KMS-11 (cell line): ENCODE results near the gene TENT4B.
"Not testable (repeated sequence)": the region's sequence is repeated elsewhere in the genome, so short reads cannot be mapped to it uniquely, and the experiment has no call there.

ENCODE experiments used
- H2AFZ ChIP-seq: fragments of 200-600 bp; sonication (generic); 2 replicates; pipeline ENCODE4 v1.6.1; 2016; ENCODE audit warnings: antibody characterized with exemption, mixed run types, low read depth
- H3K27ac ChIP-seq: fragments of 200-600 bp; sonication (generic); 2 replicates; pipeline ENCODE4 v1.6.1; 2016; ENCODE audit warnings: mild to moderate bottlenecking, mixed run types
- H3K27me3 ChIP-seq: fragments of 200-600 bp; sonication (generic); 2 replicates; pipeline ENCODE4 v1.6.1; 2017; ENCODE audit warnings: mild to moderate bottlenecking, low read depth, mixed run types, moderate library complexity; ENCODE audit not compliant: insufficient read depth
- H3K36me3 ChIP-seq: fragments of 200-600 bp; sonication (generic); 2 replicates; pipeline ENCODE4 v1.6.1; 2017; ENCODE audit warnings: mild to moderate bottlenecking, mixed run types; ENCODE audit not compliant: insufficient read depth
- H3K4me1 ChIP-seq: fragments of 200-600 bp; sonication (generic); 2 replicates; pipeline ENCODE4 v1.6.1; 2016; ENCODE audit warnings: mild to moderate bottlenecking, low read depth, mixed run types; ENCODE audit not compliant: poor library complexity, severe bottlenecking
- H3K4me2 ChIP-seq: fragments of 200-600 bp; sonication (generic); 2 replicates; pipeline ENCODE4 v1.7.0; 2016; ENCODE audit warnings: mild to moderate bottlenecking, mixed run types
- H3K4me3 ChIP-seq: fragments of 200-600 bp; sonication (generic); IDR thresholded peaks from 2 replicates; pipeline ENCODE4 v1.6.1; 2017; ENCODE audit warnings: low read depth, low read length, mixed read lengths; ENCODE audit not compliant: insufficient read depth
- H3K79me2 ChIP-seq: fragments of 200-600 bp; sonication (generic); 2 replicates; pipeline ENCODE4 v1.6.1; 2016; ENCODE audit warnings: low read depth, mixed run types; ENCODE audit not compliant: insufficient read depth
- H3K9ac ChIP-seq: fragments of 200-600 bp; sonication (generic); 2 replicates; pipeline ENCODE4 v1.6.1; 2016; ENCODE audit warnings: mild to moderate bottlenecking, mixed run types
- H4K20me1 ChIP-seq: fragments of 200-600 bp; sonication (generic); 2 replicates; pipeline ENCODE4 v1.6.1; 2016; ENCODE audit warnings: mild to moderate bottlenecking, mixed run types; ENCODE audit not compliant: insufficient read depth
- TF ChIP-seq, protein P1 (sequence below): fragments of 200-600 bp; sonication (generic); conservative IDR thresholded peaks from 2 replicates; pipeline ENCODE4 v1.6.1; 2017; ENCODE audit warnings: low read depth, mild to moderate bottlenecking, antibody characterized with exemption, low read length, moderate library complexity, mixed read lengths

TENT4B gene

DNA sequence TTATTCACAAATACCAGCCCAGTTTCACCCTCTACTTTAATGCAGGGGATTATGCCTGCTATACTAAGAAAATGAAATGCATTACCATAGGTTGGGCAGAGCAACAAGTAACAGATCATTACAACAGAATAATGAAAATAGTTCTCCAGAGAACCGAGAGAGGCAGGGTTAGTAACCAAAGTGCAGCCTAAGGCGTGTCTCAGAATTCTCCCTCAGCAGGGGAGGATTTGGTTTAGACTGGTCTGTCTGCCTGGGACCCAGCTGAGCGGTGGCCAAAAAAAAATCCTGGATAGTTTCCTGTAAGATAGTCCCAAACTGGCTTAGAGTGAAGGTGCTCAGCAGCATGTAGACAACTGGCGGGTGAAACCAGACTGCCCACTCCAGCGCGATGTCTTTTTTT lies 82.5 kb downstream of the TENT4B start:
- H3K4me3 ChIP-seq: no peak overlapping the region
- no peak overlapping the region for H2AFZ ChIP-seq
- no peak overlapping the region for H3K4me2 ChIP-seq
- no peaks in the 10 kb centered on the region for H3K27me3 ChIP-seq
- TF ChIP-seq, protein P1, sequence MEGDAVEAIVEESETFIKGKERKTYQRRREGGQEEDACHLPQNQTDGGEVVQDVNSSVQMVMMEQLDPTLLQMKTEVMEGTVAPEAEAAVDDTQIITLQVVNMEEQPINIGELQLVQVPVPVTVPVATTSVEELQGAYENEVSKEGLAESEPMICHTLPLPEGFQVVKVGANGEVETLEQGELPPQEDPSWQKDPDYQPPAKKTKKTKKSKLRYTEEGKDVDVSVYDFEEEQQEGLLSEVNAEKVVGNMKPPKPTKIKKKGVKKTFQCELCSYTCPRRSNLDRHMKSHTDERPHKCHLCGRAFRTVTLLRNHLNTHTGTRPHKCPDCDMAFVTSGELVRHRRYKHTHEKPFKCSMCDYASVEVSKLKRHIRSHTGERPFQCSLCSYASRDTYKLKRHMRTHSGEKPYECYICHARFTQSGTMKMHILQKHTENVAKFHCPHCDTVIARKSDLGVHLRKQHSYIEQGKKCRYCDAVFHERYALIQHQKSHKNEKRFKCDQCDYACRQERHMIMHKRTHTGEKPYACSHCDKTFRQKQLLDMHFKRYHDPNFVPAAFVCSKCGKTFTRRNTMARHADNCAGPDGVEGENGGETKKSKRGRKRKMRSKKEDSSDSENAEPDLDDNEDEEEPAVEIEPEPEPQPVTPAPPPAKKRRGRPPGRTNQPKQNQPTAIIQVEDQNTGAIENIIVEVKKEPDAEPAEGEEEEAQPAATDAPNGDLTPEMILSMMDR: no peak
- H3K4me1 ChIP-seq: no peaks in the 10 kb centered on the region
- H3K27ac ChIP-seq: no peak overlapping the region
- H3K79me2 ChIP-seq: no peaks in the 10 kb centered on the region
- H3K9ac ChIP-seq: no peak overlapping the region
- no peaks in the 10 kb centered on the region for H3K36me3 ChIP-seq
- H4K20me1 ChIP-seq: no peaks in the 10 kb centered on the region

DNA sequence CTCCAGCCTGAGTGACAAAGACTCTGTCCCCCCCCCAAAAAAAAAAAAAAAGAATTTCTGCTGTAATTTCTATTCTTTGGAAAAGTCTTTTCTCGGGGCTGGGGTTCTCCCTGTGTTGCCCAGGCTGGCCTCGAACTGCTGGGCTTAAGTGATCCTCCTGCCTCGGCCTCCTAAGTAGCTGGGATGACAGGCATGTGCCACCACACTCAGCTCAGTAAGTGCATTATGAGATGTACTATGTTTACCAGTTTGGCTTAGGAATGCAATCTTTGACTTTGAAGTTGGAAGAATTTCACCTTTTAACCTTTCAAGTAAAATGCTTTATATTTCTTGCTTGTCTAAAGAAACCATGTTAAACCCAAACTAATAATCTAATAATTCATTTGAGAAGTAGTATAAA lies 85.2 kb downstream of the TENT4B start:
- Histone ChIP-seq H2AFZ (no peak overlapping the region), H3K4me3 (no peak overlapping the region), H3K4me1 (no peaks in the 10 kb centered on the region), H3K27me3 (no peaks in the 10 kb centered on the region), H4K20me1 (no peaks in the 10 kb centered on the region), H3K36me3 (no peaks in the 10 kb centered on the region), H3K79me2 (no peaks in the 10 kb centered on the region), H3K9ac (no peak overlapping the region), H3K27ac (no peak overlapping the region), H3K4me2 (no peak overlapping the region)
- TF ChIP-seq, protein P1: no peak

DNA sequence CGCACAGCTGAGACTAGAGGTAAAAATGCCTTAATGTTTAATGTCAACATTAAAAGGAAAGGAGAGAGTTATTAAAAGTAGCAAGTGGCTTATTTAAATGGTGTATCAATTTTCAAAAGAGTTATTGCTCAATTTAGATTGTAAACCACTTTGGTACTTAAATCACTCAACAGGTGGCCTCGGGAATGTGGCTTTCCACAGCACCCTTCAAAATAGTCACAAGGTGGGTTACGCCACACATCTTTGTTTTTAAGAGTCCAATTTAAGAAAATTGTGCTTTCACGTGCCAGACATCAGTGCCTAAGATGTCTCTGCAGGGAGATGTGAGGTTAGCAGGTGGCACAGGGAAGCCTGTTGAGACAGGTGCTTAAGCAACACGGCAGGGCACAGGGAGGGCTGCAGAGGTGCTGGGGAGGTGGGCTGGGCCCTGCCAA lies 85.8 kb downstream of the TENT4B start:
- Histone ChIP-seq H3K4me1 (no peaks in the 10 kb centered on the region), H3K4me3 (no peak overlapping the region), H3K27me3 (no peaks in the 10 kb centered on the region), H3K27ac (no peak overlapping the region), H3K4me2 (no peak overlapping the region), H3K36me3 (no peaks in the 10 kb centered on the region), H3K79me2 (no peaks in the 10 kb centered on the region), H2AFZ (no peak overlapping the region), H3K9ac (no peak overlapping the region), H4K20me1 (no peaks in the 10 kb centered on the region)
- TF ChIP-seq, protein P1: no peak

DNA sequence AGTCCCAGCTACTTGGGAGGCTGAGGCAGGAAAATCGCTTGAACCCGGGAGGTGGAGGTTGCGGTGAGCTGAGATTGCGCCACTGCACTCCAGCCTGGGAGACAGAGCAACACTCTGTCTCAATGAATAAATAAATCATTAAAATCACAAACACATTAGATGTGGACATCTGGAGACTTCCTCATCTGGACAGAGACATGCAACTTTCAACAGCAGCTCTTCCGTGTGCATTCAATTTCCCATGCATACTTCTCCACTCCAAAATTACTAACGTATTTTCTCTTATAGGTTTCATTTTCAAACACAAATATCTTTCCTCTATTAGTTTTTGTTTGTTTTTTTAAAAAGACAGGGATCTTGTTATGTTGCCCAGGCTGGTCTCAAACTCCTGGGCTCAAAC lies 89.9 kb downstream of the TENT4B start:
- not testable (repeated sequence) for H2AFZ ChIP-seq, H4K20me1 ChIP-seq, H3K79me2 ChIP-seq, H3K4me1 ChIP-seq, H3K27ac ChIP-seq, H3K27me3 ChIP-seq, H3K4me3 ChIP-seq, H3K9ac ChIP-seq, H3K4me2 ChIP-seq, H3K36me3 ChIP-seq

DNA sequence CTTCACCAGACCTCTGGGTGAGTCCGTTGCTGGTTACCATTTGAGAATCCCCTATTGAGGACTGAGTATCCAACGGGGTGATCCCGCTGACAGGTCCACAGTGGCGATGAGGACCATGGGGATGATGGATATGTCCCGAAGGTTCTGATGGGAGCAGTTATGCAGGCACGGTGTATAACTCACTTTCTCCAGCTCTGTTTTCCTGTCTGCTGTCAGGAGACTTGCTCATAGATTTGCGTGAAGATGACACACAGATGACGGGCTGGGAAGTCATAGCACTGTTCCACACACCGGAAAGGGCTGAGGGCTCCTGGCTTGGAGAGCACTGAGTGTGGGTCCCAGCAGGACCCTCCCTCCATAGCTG lies 91.0 kb downstream of the TENT4B start:
- Histone ChIP-seq H3K36me3 (no peaks in the 10 kb centered on the region), H3K4me2 (no peak overlapping the region), H3K4me3 (no peak overlapping the region), H3K4me1 (peaks cover 8% of the 10 kb centered on the region), H3K79me2 (no peaks in the 10 kb centered on the region), H4K20me1 (no peaks in the 10 kb centered on the region), H2AFZ (no peak overlapping the region), H3K27me3 (no peaks in the 10 kb centered on the region), H3K9ac (no peak overlapping the region), H3K27ac (no peak overlapping the region)
- TF ChIP-seq, protein P1: no peak
